ENCODE results near the gene ZNF892. TPM values are rescaled to one million over a fixed set of nuclear protein-coding genes. Genes with fewer than 3 reads are reported as not detected.

ZNF892 gene
- total and polyA plus RNA-seq, 4 donors: 0.17 to 2.2 (median 1.3) TPM; not detected in 1

DNA sequence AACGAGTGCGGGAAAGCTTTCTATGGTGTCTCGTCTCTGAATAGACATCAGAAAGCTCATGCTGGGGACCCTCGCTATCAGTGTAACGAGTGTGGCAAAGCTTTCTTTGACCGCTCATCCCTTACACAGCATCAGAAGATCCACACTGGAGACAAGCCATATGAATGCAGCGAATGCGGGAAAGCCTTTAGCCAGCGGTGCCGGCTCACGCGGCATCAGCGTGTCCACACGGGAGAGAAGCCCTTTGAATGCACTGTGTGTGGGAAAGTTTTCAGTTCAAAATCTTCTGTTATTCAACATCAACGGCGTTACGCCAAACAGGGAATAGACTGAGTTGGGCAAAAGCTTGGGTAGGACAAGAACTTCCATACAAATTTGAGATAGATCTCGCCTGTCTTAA, 25.5 kb upstream of the ZNF892 start:
- Histone ChIP-seq H3K9ac (ENCODE audit: low read depth in 1 of 2, low read length in 2 of 2) (no peak overlapping the region), H3K27ac (ENCODE audit: low read depth in 1 of 2, low read length in 2 of 2) (no peak overlapping the region), H3K27me3 (ENCODE audit: control insufficient read depth in 4 of 4, insufficient read depth in 4 of 4, low read length in 3 of 4) (no peaks in the 10 kb centered on the region), H3K9me3 (ENCODE audit: control insufficient read depth in 4 of 4, low read length in 3 of 4) (peaks cover 11 to 23% (median 19%) of the 10 kb centered on the region in 4 donors), H3K36me3 (ENCODE audit: control insufficient read depth in 4 of 4, insufficient read depth in 3 of 4, low read depth in 1 of 4, low read length in 3 of 4) (peaks cover 8 to 53% (median 33%) of the 10 kb centered on the region in 4 donors), H3K4me1 (ENCODE audit: control insufficient read depth in 4 of 4, insufficient read depth in 4 of 4, low read length in 3 of 4) (no peaks in the 10 kb centered on the region), H3K4me3 (ENCODE audit: low read depth in 1 of 3, low read length in 3 of 3) (peak overlapping the region in 2 of 3 donors; percentile 1 to 42)
- DNase-seq (ENCODE audit: low spot score): no peak
- TF ChIP-seq SP1 (IDR thresholded peaks at IDR 0.05) (no peak), GABPA (IDR thresholded peaks at IDR 0.05 in 1 of 2, conservative IDR thresholded peaks at IDR 0.05 in 1 of 2) (no peak), FOXA2 (IDR thresholded peaks at IDR 0.05) (no peak), NR2F2 (IDR thresholded peaks at IDR 0.05) (no peak), YY1 (IDR thresholded peaks at IDR 0.05) (no peak)
- TF ChIP-seq, protein P1, sequence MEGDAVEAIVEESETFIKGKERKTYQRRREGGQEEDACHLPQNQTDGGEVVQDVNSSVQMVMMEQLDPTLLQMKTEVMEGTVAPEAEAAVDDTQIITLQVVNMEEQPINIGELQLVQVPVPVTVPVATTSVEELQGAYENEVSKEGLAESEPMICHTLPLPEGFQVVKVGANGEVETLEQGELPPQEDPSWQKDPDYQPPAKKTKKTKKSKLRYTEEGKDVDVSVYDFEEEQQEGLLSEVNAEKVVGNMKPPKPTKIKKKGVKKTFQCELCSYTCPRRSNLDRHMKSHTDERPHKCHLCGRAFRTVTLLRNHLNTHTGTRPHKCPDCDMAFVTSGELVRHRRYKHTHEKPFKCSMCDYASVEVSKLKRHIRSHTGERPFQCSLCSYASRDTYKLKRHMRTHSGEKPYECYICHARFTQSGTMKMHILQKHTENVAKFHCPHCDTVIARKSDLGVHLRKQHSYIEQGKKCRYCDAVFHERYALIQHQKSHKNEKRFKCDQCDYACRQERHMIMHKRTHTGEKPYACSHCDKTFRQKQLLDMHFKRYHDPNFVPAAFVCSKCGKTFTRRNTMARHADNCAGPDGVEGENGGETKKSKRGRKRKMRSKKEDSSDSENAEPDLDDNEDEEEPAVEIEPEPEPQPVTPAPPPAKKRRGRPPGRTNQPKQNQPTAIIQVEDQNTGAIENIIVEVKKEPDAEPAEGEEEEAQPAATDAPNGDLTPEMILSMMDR (IDR thresholded peaks at IDR 0.05; ENCODE audit: low read depth, low read length, missing input control): no peak
- TF ChIP-seq, protein P2, sequence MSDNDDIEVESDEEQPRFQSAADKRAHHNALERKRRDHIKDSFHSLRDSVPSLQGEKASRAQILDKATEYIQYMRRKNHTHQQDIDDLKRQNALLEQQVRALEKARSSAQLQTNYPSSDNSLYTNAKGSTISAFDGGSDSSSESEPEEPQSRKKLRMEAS (IDR thresholded peaks at IDR 0.05): no peak
- 98% methylated on average over 18 of the region's 18 CpGs for WGBS

DNA sequence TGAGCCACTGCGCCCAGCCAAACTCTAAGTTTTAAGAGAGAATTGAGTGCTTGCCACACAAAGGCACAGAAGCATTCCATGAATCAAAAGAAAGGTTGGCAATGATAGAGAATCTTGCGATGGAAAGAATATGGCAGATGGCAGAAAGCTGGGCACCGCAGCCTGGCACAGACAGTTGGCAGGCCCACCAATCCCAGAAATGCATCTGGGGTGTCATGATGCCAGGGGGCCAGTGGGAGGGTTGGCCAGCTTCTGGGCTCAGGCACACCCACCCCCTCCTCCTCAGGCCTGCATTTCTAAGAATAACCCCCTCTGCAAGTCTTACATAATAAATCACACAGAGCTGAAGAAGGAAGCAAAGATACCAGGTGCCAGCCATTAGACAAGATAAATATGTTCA, 22.1 kb upstream of the ZNF892 start:
- Histone ChIP-seq H3K4me3 (ENCODE audit: low read depth in 1 of 3, low read length in 3 of 3) (no peak overlapping the region), H3K9me3 (ENCODE audit: control insufficient read depth in 4 of 4, low read length in 3 of 4) (peaks cover 11 to 20% (median 17%) of the 10 kb centered on the region in 4 donors), H3K4me1 (ENCODE audit: control insufficient read depth in 4 of 4, insufficient read depth in 4 of 4, low read length in 3 of 4) (no peaks in the 10 kb centered on the region), H3K9ac (ENCODE audit: low read depth in 1 of 2, low read length in 2 of 2) (no peak overlapping the region), H3K27ac (ENCODE audit: low read depth in 1 of 2, low read length in 2 of 2) (no peak overlapping the region), H3K36me3 (ENCODE audit: control insufficient read depth in 4 of 4, insufficient read depth in 3 of 4, low read depth in 1 of 4, low read length in 3 of 4) (peaks cover 6 to 29% (median 23%) of the 10 kb centered on the region in 4 donors), H3K27me3 (ENCODE audit: control insufficient read depth in 4 of 4, insufficient read depth in 4 of 4, low read length in 3 of 4) (no peaks in the 10 kb centered on the region)
- TF ChIP-seq RXRA (IDR thresholded peaks at IDR 0.05) (no peak), FOXA1 (IDR thresholded peaks at IDR 0.05) (no peak), GABPA (IDR thresholded peaks at IDR 0.05 in 1 of 2, conservative IDR thresholded peaks at IDR 0.05 in 1 of 2) (no peak), JUND (IDR thresholded peaks at IDR 0.05) (no peak), EGR1 (IDR thresholded peaks at IDR 0.05; ENCODE audit: low read depth in 2 of 2) (no peak), YY1 (IDR thresholded peaks at IDR 0.05) (no peak), FOXA2 (IDR thresholded peaks at IDR 0.05) (no peak), RAD21 (IDR thresholded peaks at IDR 0.05) (no peak), HNF4A (conservative IDR thresholded peaks at IDR 0.05) (no peak), HNF4G (IDR thresholded peaks at IDR 0.05) (no peak), SP1 (IDR thresholded peaks at IDR 0.05) (no peak), NR2F2 (IDR thresholded peaks at IDR 0.05) (no peak), TAF1 (conservative IDR thresholded peaks at IDR 0.05) (no peak)
- TF ChIP-seq, protein P3, sequence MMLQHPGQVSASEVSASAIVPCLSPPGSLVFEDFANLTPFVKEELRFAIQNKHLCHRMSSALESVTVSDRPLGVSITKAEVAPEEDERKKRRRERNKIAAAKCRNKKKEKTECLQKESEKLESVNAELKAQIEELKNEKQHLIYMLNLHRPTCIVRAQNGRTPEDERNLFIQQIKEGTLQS (IDR thresholded peaks at IDR 0.05): no peak
- TF ChIP-seq, protein P2 (IDR thresholded peaks at IDR 0.05): no peak
- TF ChIP-seq, protein P1 (IDR thresholded peaks at IDR 0.05; ENCODE audit: low read depth, low read length, missing input control): no peak
- TF ChIP-seq, protein P4, sequence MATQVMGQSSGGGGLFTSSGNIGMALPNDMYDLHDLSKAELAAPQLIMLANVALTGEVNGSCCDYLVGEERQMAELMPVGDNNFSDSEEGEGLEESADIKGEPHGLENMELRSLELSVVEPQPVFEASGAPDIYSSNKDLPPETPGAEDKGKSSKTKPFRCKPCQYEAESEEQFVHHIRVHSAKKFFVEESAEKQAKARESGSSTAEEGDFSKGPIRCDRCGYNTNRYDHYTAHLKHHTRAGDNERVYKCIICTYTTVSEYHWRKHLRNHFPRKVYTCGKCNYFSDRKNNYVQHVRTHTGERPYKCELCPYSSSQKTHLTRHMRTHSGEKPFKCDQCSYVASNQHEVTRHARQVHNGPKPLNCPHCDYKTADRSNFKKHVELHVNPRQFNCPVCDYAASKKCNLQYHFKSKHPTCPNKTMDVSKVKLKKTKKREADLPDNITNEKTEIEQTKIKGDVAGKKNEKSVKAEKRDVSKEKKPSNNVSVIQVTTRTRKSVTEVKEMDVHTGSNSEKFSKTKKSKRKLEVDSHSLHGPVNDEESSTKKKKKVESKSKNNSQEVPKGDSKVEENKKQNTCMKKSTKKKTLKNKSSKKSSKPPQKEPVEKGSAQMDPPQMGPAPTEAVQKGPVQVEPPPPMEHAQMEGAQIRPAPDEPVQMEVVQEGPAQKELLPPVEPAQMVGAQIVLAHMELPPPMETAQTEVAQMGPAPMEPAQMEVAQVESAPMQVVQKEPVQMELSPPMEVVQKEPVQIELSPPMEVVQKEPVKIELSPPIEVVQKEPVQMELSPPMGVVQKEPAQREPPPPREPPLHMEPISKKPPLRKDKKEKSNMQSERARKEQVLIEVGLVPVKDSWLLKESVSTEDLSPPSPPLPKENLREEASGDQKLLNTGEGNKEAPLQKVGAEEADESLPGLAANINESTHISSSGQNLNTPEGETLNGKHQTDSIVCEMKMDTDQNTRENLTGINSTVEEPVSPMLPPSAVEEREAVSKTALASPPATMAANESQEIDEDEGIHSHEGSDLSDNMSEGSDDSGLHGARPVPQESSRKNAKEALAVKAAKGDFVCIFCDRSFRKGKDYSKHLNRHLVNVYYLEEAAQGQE (IDR thresholded peaks at IDR 0.05): no peak
- TF ChIP-seq, protein P5, sequence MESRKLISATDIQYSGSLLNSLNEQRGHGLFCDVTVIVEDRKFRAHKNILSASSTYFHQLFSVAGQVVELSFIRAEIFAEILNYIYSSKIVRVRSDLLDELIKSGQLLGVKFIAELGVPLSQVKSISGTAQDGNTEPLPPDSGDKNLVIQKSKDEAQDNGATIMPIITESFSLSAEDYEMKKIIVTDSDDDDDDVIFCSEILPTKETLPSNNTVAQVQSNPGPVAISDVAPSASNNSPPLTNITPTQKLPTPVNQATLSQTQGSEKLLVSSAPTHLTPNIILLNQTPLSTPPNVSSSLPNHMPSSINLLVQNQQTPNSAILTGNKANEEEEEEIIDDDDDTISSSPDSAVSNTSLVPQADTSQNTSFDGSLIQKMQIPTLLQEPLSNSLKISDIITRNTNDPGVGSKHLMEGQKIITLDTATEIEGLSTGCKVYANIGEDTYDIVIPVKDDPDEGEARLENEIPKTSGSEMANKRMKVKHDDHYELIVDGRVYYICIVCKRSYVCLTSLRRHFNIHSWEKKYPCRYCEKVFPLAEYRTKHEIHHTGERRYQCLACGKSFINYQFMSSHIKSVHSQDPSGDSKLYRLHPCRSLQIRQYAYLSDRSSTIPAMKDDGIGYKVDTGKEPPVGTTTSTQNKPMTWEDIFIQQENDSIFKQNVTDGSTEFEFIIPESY (IDR thresholded peaks at IDR 0.05): no peak
- 96% methylated on average over 3 of the region's 3 CpGs for WGBS
- no peak for DNase-seq (ENCODE audit: low spot score)

All from liver (tissue), 9 donors.